GM18526 (cell line): ENCODE measurements around the gene ANP32B.

Source experiments
- POLR2A ChIP-seq: IDR thresholded peaks from 3 replicates; pipeline ENCODE4 v1.6.1; 2011; ENCODE audit not compliant: insufficient read length; ENCODE audit errors: extremely low read depth

The ANP32B gene

DNA sequence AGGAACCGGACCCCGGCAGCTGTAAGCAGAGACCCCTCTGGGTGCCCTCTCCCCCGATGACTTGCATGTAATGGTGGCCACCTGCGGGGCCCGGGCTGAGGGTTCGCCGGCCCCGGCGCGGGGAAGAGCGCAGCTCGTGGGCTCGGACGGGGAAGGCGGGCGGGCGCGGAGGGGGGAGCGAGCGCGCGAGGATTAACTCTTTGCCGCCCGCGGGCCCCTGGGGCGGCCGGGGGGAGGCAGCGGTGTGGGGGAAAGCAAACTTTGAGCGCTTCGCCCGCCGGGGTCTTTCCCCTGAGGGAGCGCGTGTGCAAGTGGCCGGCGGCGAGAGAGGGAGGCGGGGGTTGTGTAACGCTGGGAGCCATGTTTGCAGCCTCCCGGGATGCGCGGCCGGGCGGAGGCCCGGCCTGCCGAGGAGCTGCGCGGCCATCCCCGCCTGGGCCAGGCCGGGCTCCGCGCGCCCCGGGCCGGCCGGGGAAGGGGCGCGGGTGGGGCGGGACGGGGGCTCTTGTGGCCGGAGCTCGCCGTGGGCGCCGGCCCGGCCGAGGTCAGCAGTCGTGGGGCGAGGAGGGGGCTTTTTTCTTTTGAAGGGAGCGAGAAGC is 547 bp downstream of the ANP32B start:
- no peak for TF ChIP-seq POLR2A

DNA sequence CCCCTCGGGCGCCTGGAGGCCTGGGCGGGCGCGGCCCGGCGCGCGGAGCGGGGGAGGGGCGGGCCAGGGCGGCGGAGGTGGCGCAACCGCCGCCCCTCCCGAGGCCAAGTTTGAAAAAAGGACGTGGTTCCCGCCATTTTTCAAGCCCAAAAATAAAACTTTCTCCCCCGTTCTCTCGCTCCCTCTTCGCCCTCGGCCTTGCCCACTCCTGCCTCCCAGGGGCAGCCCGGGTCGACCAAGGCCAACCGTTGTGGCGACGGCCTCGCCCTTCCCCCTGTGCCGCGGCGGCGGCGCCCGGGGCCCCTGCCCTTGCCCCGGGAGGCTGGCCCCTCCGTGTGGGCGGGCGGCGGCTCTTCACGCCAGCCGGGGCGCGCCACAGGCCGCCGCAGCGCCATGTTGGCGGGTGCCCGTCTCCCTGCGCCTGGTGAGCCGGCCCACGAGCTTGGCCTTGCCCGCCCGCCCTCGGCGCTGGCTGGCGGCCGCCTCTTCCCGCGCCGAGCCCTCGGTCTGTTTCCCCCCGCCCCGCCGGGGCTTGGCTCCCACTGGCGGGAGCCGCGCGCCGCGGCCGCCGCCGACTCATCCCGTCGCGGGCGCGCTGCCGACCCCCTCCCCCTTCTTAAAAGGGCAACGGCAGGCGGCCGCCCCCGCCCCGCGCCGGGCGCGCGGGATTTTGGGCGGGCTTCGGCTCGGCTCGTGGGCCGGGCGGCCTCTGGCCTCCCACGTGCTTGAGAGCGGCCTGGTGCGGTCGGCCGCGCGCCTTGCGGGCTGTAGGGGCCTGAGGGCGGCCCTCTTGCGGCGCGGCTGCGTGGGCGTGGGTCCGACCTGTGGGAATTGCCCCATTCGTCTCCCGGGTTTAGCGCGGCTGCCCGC is 1.3 kb downstream of the ANP32B start:
- peak; percentile 47 for TF ChIP-seq POLR2A

DNA sequence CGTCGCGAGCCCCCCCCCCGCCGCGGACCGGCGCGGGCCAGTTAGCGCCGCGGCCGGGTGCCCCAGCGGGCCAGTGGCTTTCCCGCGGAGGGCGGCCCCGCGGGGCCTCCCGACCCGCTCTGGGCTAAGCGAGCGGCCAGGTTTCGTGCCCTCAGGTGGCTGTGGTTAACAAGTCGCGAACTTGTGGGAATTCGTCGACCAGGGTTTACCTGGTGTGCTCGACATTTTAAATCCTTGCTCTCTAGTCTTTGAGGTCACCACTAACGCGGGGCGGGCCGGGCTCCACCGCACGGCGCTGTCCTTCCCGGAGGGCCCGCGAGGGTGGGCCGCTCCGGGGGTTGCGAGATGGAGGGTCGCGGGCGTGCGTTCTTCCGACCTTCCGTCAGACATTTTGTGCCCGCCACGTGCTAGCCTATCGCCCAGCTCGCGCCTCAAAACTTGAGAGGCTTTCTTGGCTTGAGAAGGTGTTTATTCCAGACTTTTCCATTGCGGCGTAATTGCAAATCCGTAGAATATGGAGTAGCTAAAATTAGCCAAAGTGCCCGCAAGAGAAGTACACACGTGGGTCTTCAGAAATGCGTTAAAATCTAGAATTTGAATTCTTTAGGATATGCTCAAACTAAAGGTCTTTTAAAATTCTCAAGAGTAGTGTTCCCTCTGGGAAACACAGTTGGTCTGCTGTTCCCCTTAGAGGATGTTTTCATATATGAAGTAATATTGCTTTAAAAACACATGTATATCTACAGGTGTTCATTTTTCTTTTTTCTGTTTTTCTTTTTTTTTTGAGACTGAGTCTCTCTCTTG is 2.1 kb downstream of the ANP32B start:
- TF ChIP-seq POLR2A: peak; percentile 14

DNA sequence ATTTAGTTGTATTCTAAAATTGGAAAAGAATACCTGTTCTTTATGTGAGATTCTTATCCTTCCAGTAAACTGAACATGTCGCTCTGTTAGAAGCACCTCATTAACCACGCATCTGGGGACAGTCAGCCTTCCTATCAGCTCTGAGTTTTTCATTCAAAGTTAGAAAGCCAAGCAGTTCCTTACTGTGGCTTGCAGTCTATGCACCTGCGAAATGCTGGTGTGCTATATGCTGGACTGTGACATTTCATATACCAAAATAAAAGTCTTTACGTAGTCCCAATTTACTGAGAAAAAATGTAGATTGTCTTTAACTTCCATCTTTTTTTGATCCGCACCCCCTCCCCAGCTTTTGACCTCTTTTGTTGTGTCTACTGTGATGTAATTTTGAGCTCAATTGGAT is 4.3 kb downstream of the ANP32B start:
- no peak for TF ChIP-seq POLR2A

DNA sequence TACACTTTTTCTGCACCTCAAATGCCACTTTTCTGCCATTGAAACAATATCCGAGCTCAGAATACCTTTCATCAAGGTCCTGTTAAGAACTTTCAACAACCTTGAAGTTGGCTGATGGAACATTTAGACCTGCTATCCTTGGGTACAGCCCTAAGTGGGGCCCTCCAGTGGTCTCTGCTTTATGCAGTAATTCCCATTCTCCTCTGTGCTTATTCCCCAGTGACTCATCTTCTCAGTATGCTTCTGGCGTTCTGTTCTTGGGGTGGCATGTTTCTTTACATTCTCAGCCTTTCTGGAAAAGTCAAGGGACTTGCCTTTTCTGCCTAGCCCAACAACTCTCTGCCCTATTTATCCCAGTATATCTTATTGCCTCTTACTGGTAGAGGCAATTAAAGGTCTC is 7.1 kb downstream of the ANP32B start:
- TF ChIP-seq POLR2A: no peak

DNA sequence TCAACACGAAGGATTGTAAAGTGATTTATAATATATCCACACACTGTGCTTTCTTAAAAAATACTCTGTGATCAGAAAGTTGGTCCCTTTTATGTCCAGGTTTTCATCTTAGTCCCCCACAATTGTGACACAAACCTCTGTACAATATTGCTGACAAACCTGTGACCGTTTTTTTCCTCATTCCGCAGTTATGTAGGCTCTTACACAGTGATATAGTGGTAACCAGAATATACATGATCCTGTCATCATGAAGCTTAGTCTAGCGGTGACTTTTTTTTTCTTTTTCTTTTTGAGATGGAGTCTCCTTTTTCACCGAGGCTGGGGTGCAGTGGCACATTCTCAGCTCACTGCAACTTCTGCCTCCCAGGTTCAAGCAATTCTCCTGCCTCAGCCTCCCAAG is 8.7 kb downstream of the ANP32B start:
- no peak for TF ChIP-seq POLR2A

GRCh38 chr9:97992219-97992618 is 9.1 kb downstream of the ANP32B start:
- TF ChIP-seq POLR2A: no peak

DNA sequence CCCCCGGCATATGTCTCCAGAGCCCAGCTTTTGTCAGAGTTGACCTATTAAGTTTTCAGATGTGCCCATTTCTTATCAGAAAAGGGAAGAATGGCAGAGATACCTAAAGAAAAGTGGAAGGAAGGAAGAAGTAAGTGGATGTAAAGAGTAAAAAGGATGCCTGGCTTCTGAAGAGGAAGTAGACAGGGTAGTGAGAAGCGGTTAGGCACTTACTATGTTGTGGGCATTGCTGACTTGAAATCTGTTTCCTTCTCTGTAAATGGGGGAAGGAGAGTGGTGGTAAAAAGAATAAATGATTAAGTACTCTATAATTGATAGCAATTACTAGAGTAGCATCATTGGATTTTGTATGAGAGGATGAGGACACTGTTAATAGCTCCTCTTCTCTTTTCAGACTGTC is 9.9 kb downstream of the ANP32B start:
- TF ChIP-seq POLR2A: no peak

- TF ChIP-seq POLR2A: no peak
Measured at GRCh38 chr9:97994703-97995102, 11.6 kb downstream of the ANP32B start.

- no peak for TF ChIP-seq POLR2A
Measured at GRCh38 chr9:97997330-97998276, 14.5 kb downstream of the ANP32B start.

DNA sequence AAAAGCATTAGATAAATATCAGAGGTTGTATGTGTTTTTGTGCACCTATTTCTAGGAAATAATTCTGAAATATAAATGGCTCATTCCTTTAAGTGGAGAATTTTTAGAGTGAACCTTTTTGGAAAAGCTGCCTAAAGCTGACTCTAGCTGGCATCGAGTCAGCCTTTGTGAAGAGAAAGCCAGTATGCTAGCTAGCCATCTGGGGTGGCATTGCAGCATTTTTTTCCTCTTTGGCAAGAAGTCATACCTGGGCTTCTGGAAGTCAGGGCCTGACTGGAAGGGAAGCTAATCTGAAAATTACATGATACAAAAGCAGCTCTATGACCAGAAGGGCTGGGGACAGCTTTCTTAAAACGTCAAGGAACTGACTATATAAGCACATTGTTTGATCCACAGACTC is 19.7 kb downstream of the ANP32B start:
- no peak for TF ChIP-seq POLR2A

- TF ChIP-seq POLR2A: no peak
Measured at GRCh38 chr9:98006127-98006796, 23.1 kb downstream of the ANP32B start.

DNA sequence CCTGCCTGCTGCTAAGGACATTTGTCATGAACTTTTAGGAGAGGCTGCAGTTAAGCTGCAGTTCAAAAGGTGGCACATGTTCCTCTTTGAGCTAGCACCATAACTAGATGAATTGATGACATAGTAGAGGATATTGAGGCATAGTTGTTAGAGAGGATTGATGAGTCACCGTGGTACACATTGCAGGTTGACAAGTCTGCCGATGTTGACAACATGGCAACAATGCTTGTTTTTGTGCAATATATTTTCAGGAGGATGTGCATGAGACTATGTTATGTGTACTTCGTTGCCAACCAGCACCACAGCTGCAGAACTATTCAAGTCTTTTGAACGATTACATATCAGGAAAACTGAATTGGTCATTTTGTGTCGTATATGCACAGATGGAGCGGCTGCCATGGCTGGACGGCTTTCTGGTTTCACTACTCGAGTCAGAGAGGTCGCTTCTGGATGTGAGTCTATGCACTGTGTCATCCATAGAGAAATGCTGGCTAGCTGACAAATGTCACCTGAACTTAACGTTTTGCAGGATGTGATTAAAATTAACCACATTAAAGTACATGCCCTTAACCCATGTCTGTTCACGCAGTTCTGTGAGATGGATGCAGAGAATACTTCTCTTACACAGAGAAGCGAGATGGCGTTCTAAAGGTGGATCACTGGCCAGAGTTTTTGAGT is 24.2 kb downstream of the ANP32B start:
- no peak for TF ChIP-seq POLR2A

DNA sequence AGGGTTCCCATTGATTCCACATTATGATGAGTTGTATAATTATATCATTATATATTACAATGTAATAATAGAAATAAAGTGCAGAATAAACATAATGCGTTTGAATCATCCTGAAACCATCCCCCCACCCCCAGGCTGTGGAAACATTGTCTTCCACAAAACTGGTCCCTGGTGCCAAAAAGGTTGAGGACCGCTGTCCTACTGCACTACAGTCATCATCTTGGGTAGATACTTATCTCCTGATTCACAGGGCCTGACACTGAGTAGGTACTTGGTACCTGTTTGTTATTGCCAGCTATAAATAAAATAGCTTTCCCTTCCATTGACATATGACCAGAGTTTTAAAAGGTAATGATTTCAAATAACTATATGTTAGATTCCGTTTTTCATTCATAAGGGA is 25.6 kb downstream of the ANP32B start:
- no peak for TF ChIP-seq POLR2A
